Measurements from ENCODE around the gene LRRC4C. TPM values are rescaled to one million over a fixed set of nuclear protein-coding genes. Genes with fewer than 3 reads are reported as not detected.

The LRRC4C gene
- total RNA-seq, 4 donors from 2014 or later: 0.19 to 1.1 TPM; not detected in 2

DNA sequence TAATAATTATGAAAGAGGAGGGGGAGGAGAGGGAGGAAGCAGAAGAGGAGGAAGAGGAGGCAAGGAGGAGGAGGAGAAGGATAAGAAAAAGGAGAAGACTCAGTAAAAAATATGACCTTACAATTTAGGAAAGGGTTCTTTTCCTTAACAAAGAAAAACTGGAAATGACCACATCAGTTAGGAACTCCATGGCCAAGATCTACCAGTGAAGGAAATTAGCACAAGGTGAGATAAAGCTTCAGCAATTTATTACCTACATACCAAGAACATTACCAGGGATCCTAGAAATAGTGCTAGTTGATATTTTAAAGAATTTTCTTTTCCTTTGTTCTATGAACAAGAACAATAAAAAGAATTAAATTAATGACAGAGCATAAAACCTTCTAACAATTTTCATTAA lies 172.7 kb downstream of the LRRC4C start:
- H3K4me3 ChIP-seq (ENCODE audit: low read depth, poor library complexity, severe bottlenecking): no peak overlapping the region
- DNase-seq (ENCODE audit: low spot score in 2 of 2): no peak
- intact Hi-C loops (cut with DNase I; ENCODE audit: low total_unique reads): no loop called here
- no peak for TF ChIP-seq POLR2A (IDR thresholded peaks at IDR 0.05)
- TF ChIP-seq, protein P1, sequence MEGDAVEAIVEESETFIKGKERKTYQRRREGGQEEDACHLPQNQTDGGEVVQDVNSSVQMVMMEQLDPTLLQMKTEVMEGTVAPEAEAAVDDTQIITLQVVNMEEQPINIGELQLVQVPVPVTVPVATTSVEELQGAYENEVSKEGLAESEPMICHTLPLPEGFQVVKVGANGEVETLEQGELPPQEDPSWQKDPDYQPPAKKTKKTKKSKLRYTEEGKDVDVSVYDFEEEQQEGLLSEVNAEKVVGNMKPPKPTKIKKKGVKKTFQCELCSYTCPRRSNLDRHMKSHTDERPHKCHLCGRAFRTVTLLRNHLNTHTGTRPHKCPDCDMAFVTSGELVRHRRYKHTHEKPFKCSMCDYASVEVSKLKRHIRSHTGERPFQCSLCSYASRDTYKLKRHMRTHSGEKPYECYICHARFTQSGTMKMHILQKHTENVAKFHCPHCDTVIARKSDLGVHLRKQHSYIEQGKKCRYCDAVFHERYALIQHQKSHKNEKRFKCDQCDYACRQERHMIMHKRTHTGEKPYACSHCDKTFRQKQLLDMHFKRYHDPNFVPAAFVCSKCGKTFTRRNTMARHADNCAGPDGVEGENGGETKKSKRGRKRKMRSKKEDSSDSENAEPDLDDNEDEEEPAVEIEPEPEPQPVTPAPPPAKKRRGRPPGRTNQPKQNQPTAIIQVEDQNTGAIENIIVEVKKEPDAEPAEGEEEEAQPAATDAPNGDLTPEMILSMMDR (IDR thresholded peaks at IDR 0.05): no peak

DNA sequence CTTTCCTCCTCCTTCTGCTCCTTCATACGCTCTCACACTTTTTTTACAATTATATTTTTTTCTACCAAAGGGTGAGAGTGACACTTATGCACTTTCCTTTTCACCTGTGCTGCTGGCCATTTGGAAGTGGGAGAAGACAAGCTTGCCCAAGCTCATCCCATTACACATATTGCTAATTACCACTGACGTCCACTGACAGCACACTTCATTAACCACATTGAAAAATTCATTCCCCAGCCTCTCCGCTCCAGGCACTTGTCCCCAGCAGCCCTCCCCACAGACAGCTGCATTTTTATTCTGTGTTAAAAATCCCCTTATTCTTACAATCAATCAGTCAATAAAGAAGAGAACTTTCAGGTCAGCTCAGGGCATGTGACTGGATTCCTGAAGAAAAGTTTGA lies 175.1 kb downstream of the LRRC4C start:
- DNase-seq (ENCODE audit: low spot score in 2 of 2): no peak
- intact Hi-C loops (cut with DNase I; ENCODE audit: low total_unique reads): no loop called here
- TF ChIP-seq POLR2A (IDR thresholded peaks at IDR 0.05): no peak
- TF ChIP-seq, protein P1 (IDR thresholded peaks at IDR 0.05): no peak
- 61 to 73% methylated on average over 3 of the region's 3 CpGs for WGBS, 2 donors
- no peak overlapping the region for H3K4me3 ChIP-seq (ENCODE audit: low read depth, poor library complexity, severe bottlenecking)

DNA sequence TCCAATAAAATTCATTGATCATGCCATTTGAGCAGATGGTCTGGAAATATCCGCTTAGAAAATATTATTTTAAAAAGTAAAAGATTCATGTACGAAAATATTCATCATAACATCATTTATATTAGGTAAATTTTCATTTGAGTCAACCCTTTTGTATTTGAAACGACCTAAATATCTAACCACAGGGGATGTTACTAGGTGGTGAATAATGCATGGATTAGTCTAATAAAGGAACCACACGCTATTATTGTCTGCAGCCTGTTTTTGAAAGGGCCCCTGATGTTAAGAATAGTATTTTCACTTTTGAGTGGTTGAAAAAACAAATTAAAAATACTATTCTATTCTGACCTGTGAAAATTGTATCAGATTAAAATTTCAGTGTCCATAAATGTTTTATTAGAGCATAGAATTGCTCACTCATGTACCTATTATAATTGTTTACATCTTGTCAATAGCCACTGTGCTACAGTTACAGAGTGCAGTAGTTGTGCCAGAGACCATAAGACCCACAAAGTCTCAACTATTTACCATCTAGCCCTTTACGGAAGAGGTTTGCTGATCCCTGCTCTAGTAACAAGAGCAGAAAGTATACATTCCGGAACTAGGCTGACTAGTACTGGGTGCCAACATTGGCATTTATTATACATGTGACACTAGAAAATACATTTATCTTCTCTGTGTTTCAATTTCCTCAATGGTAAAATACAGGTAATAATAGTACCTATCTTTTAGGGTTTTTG lies 176.1 kb downstream of the LRRC4C start:
- no peak for DNase-seq (ENCODE audit: low spot score in 2 of 2)
- TF ChIP-seq, protein P1 (IDR thresholded peaks at IDR 0.05): no peak
- TF ChIP-seq POLR2A (IDR thresholded peaks at IDR 0.05): no peak

DNA sequence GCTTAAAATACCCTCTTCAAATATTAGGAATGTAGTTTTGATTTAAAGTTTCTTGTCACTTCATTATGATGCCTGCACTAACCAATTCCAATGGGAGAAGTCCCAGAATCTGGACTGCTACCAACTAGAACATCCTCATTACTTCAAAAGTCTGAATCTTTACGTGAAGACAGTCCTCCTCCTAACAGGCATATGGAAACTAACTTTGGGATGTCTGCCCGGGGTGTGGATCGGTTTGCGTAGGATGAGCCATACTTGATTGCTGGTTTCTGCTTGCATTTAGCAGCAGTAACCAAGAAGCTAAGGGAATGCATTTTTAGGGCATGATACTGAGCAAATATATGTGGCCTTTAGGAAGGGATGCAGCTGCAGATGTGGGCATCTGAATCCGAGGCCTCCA lies 177.1 kb downstream of the LRRC4C start:
- intact Hi-C loops (cut with DNase I; ENCODE audit: low total_unique reads): no loop called here
- no peak for TF ChIP-seq POLR2A (IDR thresholded peaks at IDR 0.05)
- TF ChIP-seq, protein P1 (IDR thresholded peaks at IDR 0.05): no peak
- DNase-seq (ENCODE audit: low spot score in 2 of 2): no peak
- 75 to 82% methylated on average over 5 of the region's 5 CpGs for WGBS, 2 donors
- H3K4me3 ChIP-seq (ENCODE audit: low read depth, poor library complexity, severe bottlenecking): no peak overlapping the region

More for the DNA sequence above, 176.1 kb downstream of the LRRC4C start:
- intact Hi-C loops (cut with DNase I; ENCODE audit: low total_unique reads): no loop called here
- no peak overlapping the region for H3K4me3 ChIP-seq (ENCODE audit: low read depth, poor library complexity, severe bottlenecking)
- 75 to 81% methylated on average over 6 of the region's 6 CpGs for WGBS, 2 donors

DNA sequence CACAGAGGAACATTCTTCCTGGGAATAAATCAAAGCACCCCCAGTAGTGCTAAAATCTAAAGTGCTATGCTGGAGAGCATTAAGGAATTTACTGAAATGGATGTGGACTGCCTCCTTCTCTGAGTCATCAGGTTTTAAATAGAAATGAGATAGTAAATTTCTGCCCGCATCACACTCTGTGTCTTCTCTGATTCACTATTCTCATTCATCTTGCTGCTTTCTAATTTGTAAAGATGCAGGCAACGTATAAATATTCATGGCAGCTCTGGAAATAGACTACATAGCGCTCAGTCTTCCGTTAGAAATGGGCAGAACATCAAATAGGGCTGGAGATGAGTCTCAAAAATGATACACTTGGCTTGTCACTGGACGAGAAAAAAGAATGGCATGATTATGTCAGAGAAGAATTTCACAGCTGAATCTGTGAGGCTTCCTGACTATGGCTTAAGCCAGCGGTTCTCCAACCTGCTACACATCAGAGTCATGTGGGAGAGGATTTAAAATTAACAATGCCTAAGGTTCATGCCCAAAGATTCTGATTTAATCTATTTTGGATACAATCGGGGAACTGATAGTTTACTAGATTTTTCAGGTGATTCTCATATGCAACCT lies 178.2 kb downstream of the LRRC4C start:
- no peak overlapping the region for H3K4me3 ChIP-seq (ENCODE audit: low read depth, poor library complexity, severe bottlenecking)
- DNase-seq (ENCODE audit: low spot score in 2 of 2): no peak
- WGBS, 2 donors: 59 to 62% methylated on average over 7 of the region's 7 CpGs
- TF ChIP-seq POLR2A (IDR thresholded peaks at IDR 0.05): no peak
- TF ChIP-seq, protein P1 (IDR thresholded peaks at IDR 0.05): no peak
- intact Hi-C loops (cut with DNase I; ENCODE audit: low total_unique reads): no loop called here
